PC-9 (cell line): ENCODE measurements around the gene WASL.

Experiments
- EZH2 ChIP-seq: fragments of 200-600 bp; sonication (generic); IDR thresholded peaks from 2 replicates; pipeline ENCODE4 v1.8.0; 2017; ENCODE audit warnings: antibody characterized with exemption, low read depth
- TF ChIP-seq, protein P1 (sequence below): fragments of 200-600 bp; sonication (generic); conservative IDR thresholded peaks from 2 replicates; pipeline ENCODE4 v1.6.1; 2017; ENCODE audit warnings: mixed run types, antibody characterized with exemption, mild to moderate bottlenecking, moderate library complexity

DNA sequence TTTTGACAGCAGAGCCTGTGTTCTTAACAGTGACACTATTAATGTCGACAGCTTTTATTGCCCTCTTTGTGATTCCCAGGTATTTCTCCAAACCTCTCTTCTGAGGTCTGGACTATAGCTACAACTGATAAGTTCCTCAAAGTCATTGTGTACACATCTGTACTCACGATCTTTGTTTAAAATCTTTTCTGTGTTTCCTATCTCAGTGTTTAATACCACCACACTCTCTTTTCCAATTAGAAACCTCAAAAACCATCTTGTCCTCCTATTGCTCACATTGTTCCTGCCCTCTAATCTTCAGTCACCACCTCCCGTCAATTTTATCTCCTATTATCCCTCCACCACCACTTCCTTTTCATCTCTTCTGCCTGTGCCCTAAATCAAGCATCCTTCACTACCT lies 12.9 kb upstream of the WASL start:
- TF ChIP-seq, protein P1, sequence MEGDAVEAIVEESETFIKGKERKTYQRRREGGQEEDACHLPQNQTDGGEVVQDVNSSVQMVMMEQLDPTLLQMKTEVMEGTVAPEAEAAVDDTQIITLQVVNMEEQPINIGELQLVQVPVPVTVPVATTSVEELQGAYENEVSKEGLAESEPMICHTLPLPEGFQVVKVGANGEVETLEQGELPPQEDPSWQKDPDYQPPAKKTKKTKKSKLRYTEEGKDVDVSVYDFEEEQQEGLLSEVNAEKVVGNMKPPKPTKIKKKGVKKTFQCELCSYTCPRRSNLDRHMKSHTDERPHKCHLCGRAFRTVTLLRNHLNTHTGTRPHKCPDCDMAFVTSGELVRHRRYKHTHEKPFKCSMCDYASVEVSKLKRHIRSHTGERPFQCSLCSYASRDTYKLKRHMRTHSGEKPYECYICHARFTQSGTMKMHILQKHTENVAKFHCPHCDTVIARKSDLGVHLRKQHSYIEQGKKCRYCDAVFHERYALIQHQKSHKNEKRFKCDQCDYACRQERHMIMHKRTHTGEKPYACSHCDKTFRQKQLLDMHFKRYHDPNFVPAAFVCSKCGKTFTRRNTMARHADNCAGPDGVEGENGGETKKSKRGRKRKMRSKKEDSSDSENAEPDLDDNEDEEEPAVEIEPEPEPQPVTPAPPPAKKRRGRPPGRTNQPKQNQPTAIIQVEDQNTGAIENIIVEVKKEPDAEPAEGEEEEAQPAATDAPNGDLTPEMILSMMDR, result no peak
- TF ChIP-seq EZH2, result no peak
